Fibroblast of mammary gland (primary cell): ENCODE measurements around the gene FGF22.
"Not testable (repeated sequence)": the region's sequence is repeated elsewhere in the genome, so short reads cannot be mapped to it uniquely, and the experiment has no call there.

Source experiments
- DNase-seq: peaks from one replicate; pipeline ENCODE4 v3.0.0-alpha.2; 2010; ENCODE audit warnings: low read depth
- H3K4me3 ChIP-seq: 2 replicates; pipeline ENCODE4 v1.5.1; 2011; ENCODE audit warnings: low read depth, mild to moderate bottlenecking, low read length, moderate library complexity; ENCODE audit not compliant: control insufficient read depth
- TF ChIP-seq, protein P1 (sequence below): conservative IDR thresholded peaks from 2 replicates; pipeline ENCODE4 v1.5.1; 2011; ENCODE audit warnings: low read depth, low read length, inconsistent platforms; ENCODE audit not compliant: control insufficient read depth, insufficient read depth

The FGF22 gene

DNA sequence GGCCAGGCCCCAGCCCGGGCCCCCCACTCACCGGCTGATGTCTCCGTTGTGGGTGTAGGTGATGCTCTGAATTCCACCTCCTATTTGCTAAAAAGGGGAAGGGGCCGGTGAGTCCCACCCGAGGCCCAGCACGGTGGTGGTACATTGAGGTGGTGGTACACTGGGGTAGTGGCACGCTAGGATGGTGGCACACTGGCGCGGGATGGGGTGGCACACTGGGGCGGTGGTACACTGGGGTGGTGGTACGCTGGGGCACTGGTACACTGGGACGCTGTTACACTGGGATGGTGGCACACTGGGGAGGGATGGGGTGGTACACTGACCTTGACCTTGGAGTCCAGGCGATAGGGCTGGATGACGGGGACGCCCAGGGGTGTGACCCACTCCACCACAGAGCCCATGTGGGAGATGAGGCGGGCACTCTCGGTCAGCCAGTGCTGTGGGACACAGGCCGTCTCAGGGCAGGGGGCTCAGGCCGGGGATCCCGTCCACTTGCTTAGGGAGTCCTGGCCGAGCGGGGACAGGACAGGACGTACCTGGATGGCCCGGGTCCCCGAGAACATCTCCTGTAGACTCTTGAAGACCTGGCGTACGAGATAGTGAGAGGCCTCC, 20.9 kb upstream of the FGF22 start:
- TF ChIP-seq, protein P1, sequence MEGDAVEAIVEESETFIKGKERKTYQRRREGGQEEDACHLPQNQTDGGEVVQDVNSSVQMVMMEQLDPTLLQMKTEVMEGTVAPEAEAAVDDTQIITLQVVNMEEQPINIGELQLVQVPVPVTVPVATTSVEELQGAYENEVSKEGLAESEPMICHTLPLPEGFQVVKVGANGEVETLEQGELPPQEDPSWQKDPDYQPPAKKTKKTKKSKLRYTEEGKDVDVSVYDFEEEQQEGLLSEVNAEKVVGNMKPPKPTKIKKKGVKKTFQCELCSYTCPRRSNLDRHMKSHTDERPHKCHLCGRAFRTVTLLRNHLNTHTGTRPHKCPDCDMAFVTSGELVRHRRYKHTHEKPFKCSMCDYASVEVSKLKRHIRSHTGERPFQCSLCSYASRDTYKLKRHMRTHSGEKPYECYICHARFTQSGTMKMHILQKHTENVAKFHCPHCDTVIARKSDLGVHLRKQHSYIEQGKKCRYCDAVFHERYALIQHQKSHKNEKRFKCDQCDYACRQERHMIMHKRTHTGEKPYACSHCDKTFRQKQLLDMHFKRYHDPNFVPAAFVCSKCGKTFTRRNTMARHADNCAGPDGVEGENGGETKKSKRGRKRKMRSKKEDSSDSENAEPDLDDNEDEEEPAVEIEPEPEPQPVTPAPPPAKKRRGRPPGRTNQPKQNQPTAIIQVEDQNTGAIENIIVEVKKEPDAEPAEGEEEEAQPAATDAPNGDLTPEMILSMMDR, result no peak
- no peak overlapping the region for H3K4me3 ChIP-seq
- DNase-seq, result no peak

DNA sequence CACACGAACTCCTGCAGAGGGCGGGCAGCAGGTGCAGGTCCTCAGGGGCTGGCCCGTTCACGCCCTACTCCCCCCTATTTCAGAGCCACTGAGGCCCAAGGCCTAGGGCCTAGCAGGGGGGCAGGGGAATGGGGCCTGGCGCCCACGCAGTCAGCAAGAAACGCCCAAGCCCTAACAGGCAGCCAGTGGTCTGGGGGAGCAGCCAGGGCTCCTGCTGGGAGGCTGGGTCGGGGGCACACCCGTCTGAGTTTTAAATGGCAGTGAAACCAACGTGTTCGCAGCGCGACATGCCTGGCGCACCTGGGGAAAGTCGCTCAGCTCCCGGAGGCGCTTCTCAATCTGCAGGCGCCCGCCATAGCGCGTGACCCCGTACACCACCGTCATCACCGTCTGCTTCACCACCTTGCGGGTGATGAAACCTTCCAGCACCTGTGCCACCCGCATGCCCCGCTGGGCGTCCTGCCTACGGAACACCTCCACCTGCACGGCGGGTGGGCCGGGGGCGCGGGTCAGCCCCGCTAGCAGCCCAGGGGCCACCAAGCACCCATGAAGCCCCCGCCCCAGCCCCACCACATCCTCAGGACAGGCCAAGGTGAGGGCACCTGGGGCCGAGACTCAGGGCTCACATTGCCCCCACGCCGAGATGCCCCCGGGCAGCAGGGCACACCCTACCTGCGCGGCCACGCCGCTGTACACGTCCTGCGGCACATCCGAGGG, 20.2 kb upstream of the FGF22 start:
- no peak for DNase-seq
- no peak overlapping the region for H3K4me3 ChIP-seq
- TF ChIP-seq, protein P1, result no peak

DNA sequence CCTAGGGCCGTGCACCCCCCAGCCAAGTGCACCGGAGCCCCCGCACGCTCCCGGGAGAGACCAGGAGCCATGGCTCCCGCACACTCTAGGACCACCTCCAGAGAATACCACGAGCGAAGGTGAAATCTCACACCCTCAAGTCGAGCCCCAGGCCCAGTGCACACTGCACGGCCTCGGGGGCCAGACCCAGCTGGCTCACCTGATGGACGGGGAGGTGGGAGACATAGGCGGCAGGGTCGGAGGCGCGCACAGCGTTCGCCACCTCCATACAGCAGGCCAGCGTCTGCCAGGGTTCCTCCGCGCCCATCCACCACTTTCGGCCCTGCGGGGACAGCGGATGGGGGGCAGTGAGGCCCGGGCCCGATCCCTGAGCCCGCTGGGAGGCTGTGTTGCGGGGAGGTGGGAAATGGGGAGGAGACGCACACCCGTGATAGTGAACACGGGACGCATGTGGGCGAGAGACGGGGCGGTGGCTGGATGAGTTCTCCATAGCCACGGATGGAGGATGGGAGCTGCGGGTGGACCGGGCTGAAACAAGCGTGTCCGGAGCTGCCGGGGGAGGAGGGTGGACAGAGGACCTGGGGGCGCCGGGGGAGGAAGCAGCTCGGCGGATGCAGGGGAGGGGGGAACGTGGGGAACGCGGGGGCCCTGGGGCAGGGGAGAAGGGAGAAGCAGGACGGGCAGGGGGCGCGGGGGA, 19.4 kb upstream of the FGF22 start:
- TF ChIP-seq, protein P1, result no peak
- DNase-seq, result no peak
- no peak overlapping the region for H3K4me3 ChIP-seq

DNA sequence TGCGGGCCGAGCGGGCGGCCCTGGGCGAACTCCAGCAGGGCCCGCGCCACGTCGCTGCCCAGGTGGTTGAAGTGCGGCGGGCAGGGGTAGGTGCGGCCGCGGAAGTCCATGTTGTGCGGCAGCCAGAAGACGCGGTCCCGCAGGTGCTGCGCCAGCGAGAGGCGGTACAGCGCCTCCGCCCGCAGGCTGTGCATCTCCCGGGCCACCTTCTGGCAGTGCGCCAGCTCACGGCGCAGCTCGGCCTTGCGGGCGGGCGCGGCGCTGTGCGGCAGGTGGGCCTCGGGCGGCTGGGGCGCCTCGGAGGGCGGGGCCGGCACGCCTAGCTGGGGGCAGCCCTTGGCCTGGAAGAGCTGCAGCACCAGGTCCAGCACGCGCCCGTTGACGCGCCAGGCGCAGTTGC, 18.5 kb upstream of the FGF22 start:
- DNase-seq, H3K4me3 ChIP-seq: not testable (repeated sequence)

DNA sequence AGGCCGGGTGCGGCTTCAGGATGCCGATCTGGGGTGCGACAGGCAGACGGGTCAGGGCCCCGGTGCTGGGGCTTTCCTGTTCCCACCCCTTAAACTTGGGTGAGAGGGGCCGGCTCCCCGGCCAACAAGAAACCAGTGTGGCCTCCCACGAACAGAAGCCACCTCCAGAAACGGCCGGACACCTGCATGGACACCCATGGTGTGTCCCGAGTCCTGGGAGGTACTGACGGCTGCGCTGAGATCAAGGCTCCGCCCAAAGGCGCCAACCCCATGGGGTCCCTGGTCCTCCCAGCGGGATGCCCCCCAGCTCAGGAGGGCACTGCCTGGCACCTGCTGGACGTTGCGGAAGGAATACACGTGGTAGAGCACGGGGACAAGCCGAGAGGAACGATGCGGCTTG, 17.9 kb upstream of the FGF22 start:
- no peak overlapping the region for H3K4me3 ChIP-seq
- TF ChIP-seq, protein P1, result no peak
- DNase-seq, result no peak

DNA sequence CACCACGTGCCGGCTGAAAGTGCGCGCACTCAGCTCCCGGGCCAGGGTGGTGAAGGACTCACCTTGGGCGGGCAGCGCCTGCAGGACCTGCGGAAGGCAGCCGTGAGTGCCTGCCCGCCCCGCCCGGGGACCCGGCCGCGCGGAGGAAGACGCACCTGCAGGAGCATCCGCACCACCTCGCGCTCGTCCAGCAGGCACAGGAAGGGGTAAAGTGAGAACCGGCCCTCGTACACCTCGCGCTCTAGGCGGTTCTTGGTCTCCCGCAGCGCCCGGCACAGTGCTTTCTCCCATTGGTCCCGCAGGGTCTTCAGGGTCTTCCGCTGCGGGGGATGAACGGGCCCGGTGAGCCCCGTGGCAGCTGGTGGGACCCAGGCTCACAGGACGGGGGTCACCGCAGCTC, 17.0 kb upstream of the FGF22 start:
- TF ChIP-seq, protein P1, result no peak
- H3K4me3 ChIP-seq, result no peak overlapping the region
- DNase-seq, result no peak

DNA sequence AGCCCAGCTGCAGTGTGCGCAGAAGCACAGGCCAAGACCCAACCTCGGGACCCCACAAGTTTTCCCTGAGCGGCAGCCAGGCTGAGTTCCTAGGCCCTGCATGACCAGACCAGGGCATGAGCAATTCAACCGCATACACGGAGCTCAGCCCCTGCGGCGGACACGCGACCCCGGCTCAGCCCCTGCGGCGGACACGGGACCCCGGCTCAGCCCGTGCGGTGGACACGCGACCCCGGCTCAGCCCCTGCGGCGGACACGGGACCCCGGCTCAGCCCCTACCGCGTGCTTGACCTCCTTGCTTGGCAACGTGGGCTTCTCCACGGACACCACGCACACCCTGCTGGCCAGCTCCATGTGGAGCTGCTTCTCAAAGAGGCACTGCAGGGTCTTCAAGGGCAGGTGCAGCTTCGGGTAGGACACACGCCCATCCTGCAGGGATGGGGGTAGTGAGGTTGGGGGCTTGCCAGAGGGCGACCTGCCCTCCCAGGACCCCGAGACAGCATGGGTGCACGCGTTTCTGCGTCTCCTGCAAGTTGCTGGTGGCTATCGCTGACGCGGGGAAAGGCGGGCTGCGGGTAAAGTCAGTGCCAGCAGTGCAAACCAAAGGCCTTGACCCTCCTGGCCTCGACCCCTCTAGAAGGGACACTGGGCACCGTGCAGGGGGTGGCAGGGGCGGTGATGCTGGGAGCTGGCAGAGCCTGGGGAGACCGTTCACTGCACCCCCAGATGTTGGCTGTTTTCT, 16.3 kb upstream of the FGF22 start:
- no peak overlapping the region for H3K4me3 ChIP-seq
- DNase-seq, result no peak
- TF ChIP-seq, protein P1, result no peak
